WTC11 (cell line): ENCODE data around the gene TMEM120A.

Experiments
- NFYB ChIP-seq: sonication (generic); formaldehyde crosslinking; conservative IDR thresholded peaks from 2 replicates; pipeline ENCODE4 v1.8.0; 2022; ENCODE audit warnings: low read depth, missing genetic modification reagents
- TF ChIP-seq, protein P1 (sequence below): fragments of 200-600 bp; IDR thresholded peaks from 2 replicates; pipeline ENCODE4 v1.8.0; 2022; ENCODE audit warnings: antibody characterized with exemption

DNA sequence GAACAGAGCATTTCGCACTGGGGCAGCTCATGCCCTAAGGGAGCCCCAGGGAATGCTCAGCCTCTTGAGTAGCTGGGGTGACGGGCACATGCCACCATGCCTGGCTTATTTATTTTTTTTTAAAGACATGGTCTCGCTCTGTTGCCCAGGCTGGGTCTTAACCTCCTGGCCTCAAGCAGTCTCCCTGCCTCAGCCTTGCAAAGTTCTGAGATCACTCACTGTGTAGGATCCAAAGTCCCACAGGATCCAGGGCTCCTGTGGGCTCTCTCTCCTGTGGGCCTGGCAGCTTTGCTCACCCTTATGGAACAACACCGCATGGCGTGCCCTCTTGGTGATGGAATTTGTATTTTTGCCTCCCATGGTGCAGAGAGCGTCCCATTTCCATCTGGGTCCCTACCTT is 34.0 kb downstream of the TMEM120A start:
- TF ChIP-seq, protein P1, sequence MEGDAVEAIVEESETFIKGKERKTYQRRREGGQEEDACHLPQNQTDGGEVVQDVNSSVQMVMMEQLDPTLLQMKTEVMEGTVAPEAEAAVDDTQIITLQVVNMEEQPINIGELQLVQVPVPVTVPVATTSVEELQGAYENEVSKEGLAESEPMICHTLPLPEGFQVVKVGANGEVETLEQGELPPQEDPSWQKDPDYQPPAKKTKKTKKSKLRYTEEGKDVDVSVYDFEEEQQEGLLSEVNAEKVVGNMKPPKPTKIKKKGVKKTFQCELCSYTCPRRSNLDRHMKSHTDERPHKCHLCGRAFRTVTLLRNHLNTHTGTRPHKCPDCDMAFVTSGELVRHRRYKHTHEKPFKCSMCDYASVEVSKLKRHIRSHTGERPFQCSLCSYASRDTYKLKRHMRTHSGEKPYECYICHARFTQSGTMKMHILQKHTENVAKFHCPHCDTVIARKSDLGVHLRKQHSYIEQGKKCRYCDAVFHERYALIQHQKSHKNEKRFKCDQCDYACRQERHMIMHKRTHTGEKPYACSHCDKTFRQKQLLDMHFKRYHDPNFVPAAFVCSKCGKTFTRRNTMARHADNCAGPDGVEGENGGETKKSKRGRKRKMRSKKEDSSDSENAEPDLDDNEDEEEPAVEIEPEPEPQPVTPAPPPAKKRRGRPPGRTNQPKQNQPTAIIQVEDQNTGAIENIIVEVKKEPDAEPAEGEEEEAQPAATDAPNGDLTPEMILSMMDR: no peak
- no peak for TF ChIP-seq NFYB (CRISPR knock-in tag)
